ENCODE results near the gene NR4A2. TPM values are rescaled to one million over a fixed set of nuclear protein-coding genes. Genes with fewer than 3 reads are reported as not detected.

Gene NR4A2
- total RNA-seq, 1 donor from 2014 or later, result 8.3 TPM

DNA sequence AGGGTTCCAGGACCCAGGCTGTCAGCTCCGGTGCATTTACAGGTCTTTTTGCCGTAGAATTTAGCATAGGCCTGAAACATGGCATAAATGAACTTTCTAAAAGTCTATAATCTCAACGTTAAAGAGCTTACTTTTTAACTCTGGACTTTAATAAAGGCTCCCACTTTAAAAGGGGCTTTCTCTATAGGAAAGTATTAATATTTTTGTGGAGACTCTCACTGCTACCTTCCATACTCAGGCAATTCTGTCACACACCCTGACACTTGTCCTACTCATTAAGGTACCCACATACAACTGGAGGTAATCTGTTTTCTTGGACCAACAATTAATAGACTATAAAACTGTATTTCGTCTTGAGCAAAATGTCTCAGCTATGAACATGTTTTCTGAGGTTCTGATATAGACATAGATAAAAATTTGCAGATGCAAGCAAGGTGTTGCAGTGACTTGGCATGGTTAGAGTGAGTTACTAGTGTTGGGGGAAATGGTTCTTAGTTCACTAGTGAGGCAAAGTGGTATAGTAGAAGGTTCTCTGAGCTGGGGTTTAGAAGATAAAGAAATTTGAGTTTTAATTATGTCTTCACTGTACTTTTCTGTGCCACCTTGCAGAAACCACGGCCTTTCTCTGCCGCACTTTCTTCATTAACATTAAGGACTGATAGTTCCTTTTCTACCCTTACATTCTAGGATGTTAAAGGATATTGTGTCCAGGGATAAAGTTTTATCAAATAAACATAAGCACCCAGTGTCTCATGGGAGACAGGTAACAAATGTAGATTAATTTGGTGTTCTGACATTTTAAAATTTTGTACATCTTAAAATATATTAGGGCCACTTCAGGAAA, 10.8 kb upstream of the NR4A2 start:
- Mint-ChIP-seq H3K4me3 (ENCODE audit: low read depth) (peak overlapping the region; percentile 77), H3K36me3 (ENCODE audit: insufficient read depth) (no peaks in the 10 kb centered on the region), H3K9me3 (ENCODE audit: low read depth) (no peaks in the 10 kb centered on the region), H3K27me3 (no peaks in the 10 kb centered on the region), H3K27ac (peak overlapping the region; percentile 98), H3K4me1 (ENCODE audit: low read depth) (peaks cover 23% of the 10 kb centered on the region)
- TF ChIP-seq, protein P1, sequence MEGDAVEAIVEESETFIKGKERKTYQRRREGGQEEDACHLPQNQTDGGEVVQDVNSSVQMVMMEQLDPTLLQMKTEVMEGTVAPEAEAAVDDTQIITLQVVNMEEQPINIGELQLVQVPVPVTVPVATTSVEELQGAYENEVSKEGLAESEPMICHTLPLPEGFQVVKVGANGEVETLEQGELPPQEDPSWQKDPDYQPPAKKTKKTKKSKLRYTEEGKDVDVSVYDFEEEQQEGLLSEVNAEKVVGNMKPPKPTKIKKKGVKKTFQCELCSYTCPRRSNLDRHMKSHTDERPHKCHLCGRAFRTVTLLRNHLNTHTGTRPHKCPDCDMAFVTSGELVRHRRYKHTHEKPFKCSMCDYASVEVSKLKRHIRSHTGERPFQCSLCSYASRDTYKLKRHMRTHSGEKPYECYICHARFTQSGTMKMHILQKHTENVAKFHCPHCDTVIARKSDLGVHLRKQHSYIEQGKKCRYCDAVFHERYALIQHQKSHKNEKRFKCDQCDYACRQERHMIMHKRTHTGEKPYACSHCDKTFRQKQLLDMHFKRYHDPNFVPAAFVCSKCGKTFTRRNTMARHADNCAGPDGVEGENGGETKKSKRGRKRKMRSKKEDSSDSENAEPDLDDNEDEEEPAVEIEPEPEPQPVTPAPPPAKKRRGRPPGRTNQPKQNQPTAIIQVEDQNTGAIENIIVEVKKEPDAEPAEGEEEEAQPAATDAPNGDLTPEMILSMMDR (IDR thresholded peaks at IDR 0.05; ENCODE audit: unreplicated experiment), result no peak
- DNase-seq (ENCODE audit: low spot score, unreplicated experiment), result no peak

DNA sequence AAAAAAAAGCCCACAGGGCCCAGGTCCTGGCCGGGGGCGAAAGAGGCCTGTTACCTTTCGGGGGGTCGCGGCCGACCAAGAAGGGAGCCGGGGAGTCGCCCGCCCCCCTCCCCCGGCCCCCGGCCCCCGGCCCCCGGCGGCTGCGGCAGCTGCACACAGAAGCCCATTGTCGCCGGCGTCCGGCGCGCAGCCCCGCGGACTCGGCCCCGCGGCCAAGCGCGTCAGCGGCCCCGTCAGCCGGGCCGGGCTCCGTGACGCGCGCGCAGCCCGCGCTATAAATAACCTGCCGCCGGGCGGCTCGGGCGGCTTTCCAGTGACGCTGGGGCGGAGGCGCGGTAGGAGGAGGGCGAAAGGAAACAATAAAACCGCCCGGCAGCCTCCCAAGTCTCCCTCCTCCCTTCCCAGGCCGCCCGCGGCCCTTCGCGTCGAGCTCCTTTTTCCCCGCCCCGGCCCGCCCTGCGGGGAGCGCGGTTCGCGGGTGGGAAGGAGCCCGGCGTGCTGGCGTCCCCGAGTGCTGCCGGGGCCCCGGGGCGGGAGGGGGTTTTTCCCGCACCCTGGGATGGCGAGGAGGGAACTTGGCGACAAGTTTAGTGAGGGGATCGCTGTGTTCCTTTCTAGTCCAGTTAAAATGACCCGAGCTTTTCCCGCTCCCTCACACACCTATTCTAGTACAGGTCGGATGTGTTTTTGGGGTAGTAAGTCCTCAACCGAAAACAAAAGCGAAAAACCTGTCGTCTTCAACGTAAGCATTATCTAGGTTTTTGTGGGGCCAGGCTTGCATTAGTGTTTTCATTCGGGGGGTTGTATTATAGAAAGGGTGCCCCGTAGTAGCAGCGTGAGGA, 10.0 kb upstream of the NR4A2 start:
- no peaks in the 10 kb centered on the region for H3K9me3 Mint-ChIP-seq (ENCODE audit: low read depth)
- H3K36me3 Mint-ChIP-seq (ENCODE audit: insufficient read depth), result no peaks in the 10 kb centered on the region
- no peaks in the 10 kb centered on the region for H3K27me3 Mint-ChIP-seq
- DNase-seq (ENCODE audit: low spot score, unreplicated experiment), result peak; percentile 89
- peak overlapping the region; percentile 99 for H3K27ac Mint-ChIP-seq
- H3K4me3 Mint-ChIP-seq (ENCODE audit: low read depth), result peak overlapping the region; percentile 85
- TF ChIP-seq, protein P1 (IDR thresholded peaks at IDR 0.05; ENCODE audit: unreplicated experiment), result no peak
- peaks cover 25% of the 10 kb centered on the region for H3K4me1 Mint-ChIP-seq (ENCODE audit: low read depth)

DNA sequence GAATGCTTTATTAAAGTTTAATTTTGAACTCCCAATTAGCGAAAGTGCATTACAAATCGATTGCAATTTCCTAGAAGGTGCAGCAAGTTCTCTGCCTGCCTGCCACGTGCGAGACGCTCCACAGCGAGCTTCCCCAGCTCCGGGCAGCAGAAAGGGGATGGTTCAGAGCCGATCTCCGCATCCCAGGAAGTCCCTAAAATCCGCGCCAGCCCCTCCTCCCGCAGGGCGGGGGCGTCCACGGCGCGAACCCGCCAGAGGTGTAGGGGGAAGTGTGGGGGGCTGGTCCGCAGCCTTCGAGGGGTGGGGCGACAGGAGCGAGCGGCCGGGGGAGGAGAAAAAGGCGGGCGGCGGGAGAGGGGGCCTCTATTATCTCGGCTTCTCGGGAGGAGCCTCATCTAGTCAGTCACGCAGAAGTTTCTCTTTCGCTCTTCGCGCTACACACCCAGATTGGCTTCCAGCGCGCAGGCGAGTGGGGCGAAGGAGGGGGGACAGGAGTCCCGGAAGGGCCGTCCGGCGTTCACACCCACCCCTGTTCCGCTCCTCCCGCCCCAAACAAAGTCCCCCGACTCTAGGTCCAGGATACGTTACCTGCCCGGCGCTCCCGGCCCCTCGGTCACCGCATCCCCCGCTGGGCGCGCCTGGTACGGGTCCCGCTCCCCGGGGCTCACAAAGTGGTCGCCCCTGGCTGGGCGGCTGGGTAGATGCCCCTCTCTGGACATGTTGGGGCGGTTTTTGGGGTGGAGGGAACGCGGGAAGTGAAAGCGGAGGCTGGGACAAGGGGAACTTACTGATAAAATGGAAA, 9.1 kb upstream of the NR4A2 start:
- no peaks in the 10 kb centered on the region for H3K9me3 Mint-ChIP-seq (ENCODE audit: low read depth)
- no peaks in the 10 kb centered on the region for H3K36me3 Mint-ChIP-seq (ENCODE audit: insufficient read depth)
- DNase-seq (ENCODE audit: low spot score, unreplicated experiment), result peak; percentile 61
- no peaks in the 10 kb centered on the region for H3K27me3 Mint-ChIP-seq
- peaks cover 25% of the 10 kb centered on the region for H3K4me1 Mint-ChIP-seq (ENCODE audit: low read depth)
- H3K27ac Mint-ChIP-seq, result peak overlapping the region; percentile 99
- H3K4me3 Mint-ChIP-seq (ENCODE audit: low read depth), result peak overlapping the region; percentile 85
- TF ChIP-seq, protein P1 (IDR thresholded peaks at IDR 0.05; ENCODE audit: unreplicated experiment), result no peak

DNA sequence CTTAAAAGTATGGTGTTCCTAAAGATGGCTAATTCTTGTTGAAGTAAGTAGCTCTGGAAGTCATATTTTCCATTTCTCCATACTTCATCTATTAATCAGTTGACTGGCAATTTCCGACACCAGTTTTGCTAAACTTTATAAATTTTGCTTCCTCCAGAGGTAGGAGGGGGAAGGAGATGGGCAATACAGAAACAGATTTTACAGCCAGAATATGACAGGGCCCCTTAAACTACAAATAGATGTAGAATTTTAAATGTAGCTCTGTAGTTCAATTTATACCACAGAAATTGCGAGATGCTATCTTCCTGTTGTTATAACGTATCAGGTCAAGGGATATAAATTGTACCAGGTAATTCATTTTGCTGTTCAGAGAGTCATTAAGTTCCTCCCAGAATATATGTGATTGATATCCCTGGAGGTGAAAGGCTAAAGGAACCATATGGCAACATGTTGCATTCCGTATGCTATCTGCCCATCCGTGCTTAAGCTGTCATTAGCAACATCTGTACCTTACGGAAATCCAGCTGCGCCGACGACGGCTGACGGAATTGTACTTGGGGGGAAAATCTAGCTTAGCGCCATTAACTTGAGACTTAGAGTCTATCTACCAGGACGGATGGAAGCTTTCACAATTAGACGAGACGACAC, 8.4 kb upstream of the NR4A2 start:
- Mint-ChIP-seq H3K9me3 (ENCODE audit: low read depth) (no peaks in the 10 kb centered on the region), H3K36me3 (ENCODE audit: insufficient read depth) (no peaks in the 10 kb centered on the region), H3K4me3 (ENCODE audit: low read depth) (peak overlapping the region; percentile 85), H3K27me3 (no peaks in the 10 kb centered on the region), H3K4me1 (ENCODE audit: low read depth) (peaks cover 25% of the 10 kb centered on the region), H3K27ac (peak overlapping the region; percentile 99)
- DNase-seq (ENCODE audit: low spot score, unreplicated experiment), result no peak
- TF ChIP-seq, protein P1 (IDR thresholded peaks at IDR 0.05; ENCODE audit: unreplicated experiment), result no peak

Measured in progenitor cell of endocrine pancreas (in vitro differentiated cells).